DMS114 treated with DMSO at 0.1 percent for 48 hours (cell line): ENCODE data around the gene ZDHHC9.

Experiments
- DNase-seq: peaks from one replicate; lab custom pipeline; 2025; ENCODE audit not compliant: unreplicated experiment; lab: John Stamatoyannopoulos, UW

The ZDHHC9 gene

GRCh38 chrX:129787336-129788055 lies 56.2 kb downstream of the ZDHHC9 start:
- no peak for DNase-seq

GRCh38 chrX:129786210-129786651 lies 57.5 kb downstream of the ZDHHC9 start:
- DNase-seq, result no peak

GRCh38 chrX:129785160-129785947 lies 58.3 kb downstream of the ZDHHC9 start:
- DNase-seq, result no peak

GRCh38 chrX:129784371-129784770 lies 59.3 kb downstream of the ZDHHC9 start:
- no peak for DNase-seq

GRCh38 chrX:129783291-129783713 lies 60.4 kb downstream of the ZDHHC9 start:
- DNase-seq, result no peak

GRCh38 chrX:129782706-129783105 lies 61.0 kb downstream of the ZDHHC9 start:
- DNase-seq, result no peak

GRCh38 chrX:129781680-129782495 lies 61.8 kb downstream of the ZDHHC9 start:
- no peak for DNase-seq

- no peak for DNase-seq
Observed at GRCh38 chrX:129781134-129781672, 62.5 kb downstream of the ZDHHC9 start.

GRCh38 chrX:129780441-129781105 lies 63.1 kb downstream of the ZDHHC9 start:
- no peak for DNase-seq

GRCh38 chrX:129779747-129780146 lies 63.9 kb downstream of the ZDHHC9 start, which contains the start of gene SASH3:
SASH3 (plus strand) TSS chrX:129779949; CDS start chrX:129780098, 149 bp downstream.
- DNase-seq, result no peak

- DNase-seq, result no peak
Observed at GRCh38 chrX:129779086-129779672, 64.5 kb downstream of the ZDHHC9 start.

- no peak for DNase-seq
Observed at GRCh38 chrX:129777218-129778030, 66.3 kb downstream of the ZDHHC9 start.

- DNase-seq, result no peak
Observed at GRCh38 chrX:129773649-129774458, 69.8 kb downstream of the ZDHHC9 start.

- DNase-seq, result no peak
Observed at GRCh38 chrX:129772796-129773431, 70.8 kb downstream of the ZDHHC9 start.

- no peak for DNase-seq
Observed at GRCh38 chrX:129771266-129771995, 72.3 kb downstream of the ZDHHC9 start.

- no peak for DNase-seq
Observed at GRCh38 chrX:129769467-129770154, 74.1 kb downstream of the ZDHHC9 start.
